Measurements from ENCODE around the gene PEMT. TPM values are rescaled to one million over a fixed set of nuclear protein-coding genes. Genes with fewer than 3 reads are reported as not detected.

The PEMT gene
- total RNA-seq, 1 experiment from 2014 or later = 29.5 TPM

GRCh38 chr17:17514993-17515933 is 76.2 kb downstream of the PEMT start:
- TF ChIP-seq, protein P1, sequence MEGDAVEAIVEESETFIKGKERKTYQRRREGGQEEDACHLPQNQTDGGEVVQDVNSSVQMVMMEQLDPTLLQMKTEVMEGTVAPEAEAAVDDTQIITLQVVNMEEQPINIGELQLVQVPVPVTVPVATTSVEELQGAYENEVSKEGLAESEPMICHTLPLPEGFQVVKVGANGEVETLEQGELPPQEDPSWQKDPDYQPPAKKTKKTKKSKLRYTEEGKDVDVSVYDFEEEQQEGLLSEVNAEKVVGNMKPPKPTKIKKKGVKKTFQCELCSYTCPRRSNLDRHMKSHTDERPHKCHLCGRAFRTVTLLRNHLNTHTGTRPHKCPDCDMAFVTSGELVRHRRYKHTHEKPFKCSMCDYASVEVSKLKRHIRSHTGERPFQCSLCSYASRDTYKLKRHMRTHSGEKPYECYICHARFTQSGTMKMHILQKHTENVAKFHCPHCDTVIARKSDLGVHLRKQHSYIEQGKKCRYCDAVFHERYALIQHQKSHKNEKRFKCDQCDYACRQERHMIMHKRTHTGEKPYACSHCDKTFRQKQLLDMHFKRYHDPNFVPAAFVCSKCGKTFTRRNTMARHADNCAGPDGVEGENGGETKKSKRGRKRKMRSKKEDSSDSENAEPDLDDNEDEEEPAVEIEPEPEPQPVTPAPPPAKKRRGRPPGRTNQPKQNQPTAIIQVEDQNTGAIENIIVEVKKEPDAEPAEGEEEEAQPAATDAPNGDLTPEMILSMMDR (IDR thresholded peaks at IDR 0.05; ENCODE audit: insufficient read depth in 1 of 2, low read depth in 1 of 2, low read length in 1 of 2, severe bottlenecking in 1 of 2, unreplicated experiment in 1 of 2) = no peak
- H3K36me3 Mint-ChIP-seq (ENCODE audit: insufficient read depth, unreplicated experiment) = no peaks in the 10 kb centered on the region
- no peak for DNase-seq
- intact Hi-C loops (cut with micrococcal nuclease; ENCODE audit: unreplicated experiment) = no loop called here
- no peaks in the 10 kb centered on the region for H3K9me3 ChIP-seq
- H3K9me3 Mint-ChIP-seq (ENCODE audit: unreplicated experiment) = no peaks in the 10 kb centered on the region
- no peak overlapping the region for H3K27ac Mint-ChIP-seq (ENCODE audit: unreplicated experiment)
- H3K4me3 Mint-ChIP-seq (ENCODE audit: unreplicated experiment) = no peak overlapping the region
- no peak overlapping the region for H3K4me3 ChIP-seq (ENCODE audit: low read depth, low read length)
- H3K27me3 ChIP-seq (replicated peaks; ENCODE audit: control insufficient read depth, insufficient read depth, low read length) = no peaks in the 10 kb centered on the region
- ChIA-PET CTCF (interaction anchor here (1.2 kb wide), 1 partner anchor 57 kb away, joined by 3 read pairs; no protein-coding TSS in a partner anchor), POLR2A (interaction anchor here (0.6 kb wide), 1 partner anchor 24 kb away, joined by 3 read pairs; no protein-coding TSS in a partner anchor)
- no peaks in the 10 kb centered on the region for H3K4me1 Mint-ChIP-seq (ENCODE audit: low read depth, unreplicated experiment)
- H3K4me1 ChIP-seq = no peaks in the 10 kb centered on the region
- no peaks in the 10 kb centered on the region for H3K36me3 ChIP-seq (ENCODE audit: control insufficient read depth, insufficient read depth, low read length)
- no TSS peak for BruUV-seq (replicated peaks)
- H3K27me3 Mint-ChIP-seq (ENCODE audit: insufficient read depth, unreplicated experiment) = no peaks in the 10 kb centered on the region

DNA sequence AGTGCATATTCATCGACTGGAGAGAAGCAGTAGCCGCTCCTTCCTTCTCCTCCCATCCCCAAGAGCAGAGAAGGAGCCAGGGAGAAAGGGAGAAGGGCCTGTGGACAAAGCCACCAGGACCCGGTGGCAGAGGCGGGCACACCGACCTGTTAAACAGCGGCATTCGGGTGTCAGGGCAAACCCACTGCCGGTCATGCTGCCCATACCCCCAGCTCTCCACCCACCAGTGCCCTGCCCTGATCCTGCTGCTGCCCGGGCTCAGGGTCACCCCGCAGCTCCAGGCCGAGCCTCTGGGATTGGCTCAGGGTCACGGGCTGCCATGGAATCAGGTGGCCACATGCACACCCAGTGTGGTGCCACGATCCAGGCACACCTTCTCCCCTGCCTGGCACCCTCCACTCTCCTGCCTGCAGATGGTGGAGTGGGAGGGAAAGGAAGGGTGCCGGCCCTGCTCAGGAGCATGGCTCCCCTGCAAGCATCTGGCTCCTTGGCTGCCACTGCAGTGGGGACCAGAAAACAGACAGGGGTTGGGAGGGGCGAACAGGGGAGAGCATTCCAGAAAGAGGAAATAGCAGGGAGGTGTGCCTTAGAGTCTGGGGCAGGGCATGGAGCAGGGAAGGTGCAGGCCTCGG is 77.0 kb downstream of the PEMT start:
- Mint-ChIP-seq H3K4me3 (ENCODE audit: unreplicated experiment) (no peak overlapping the region), H3K36me3 (ENCODE audit: insufficient read depth, unreplicated experiment) (no peaks in the 10 kb centered on the region), H3K27me3 (ENCODE audit: insufficient read depth, unreplicated experiment) (no peaks in the 10 kb centered on the region), H3K27ac (ENCODE audit: unreplicated experiment) (no peak overlapping the region), H3K9me3 (ENCODE audit: unreplicated experiment) (no peaks in the 10 kb centered on the region), H3K4me1 (ENCODE audit: low read depth, unreplicated experiment) (no peaks in the 10 kb centered on the region)
- no TSS peak for BruUV-seq (replicated peaks)
- no peak overlapping the region for H3K4me3 ChIP-seq (ENCODE audit: low read depth, low read length)
- ChIA-PET POLR2A (no interaction called here), CTCF (interaction anchor here (0.6 kb wide), 1 partner anchor 24 kb away, joined by 3 read pairs; no protein-coding TSS in a partner anchor)
- no peaks in the 10 kb centered on the region for H3K9me3 ChIP-seq
- no peaks in the 10 kb centered on the region for H3K4me1 ChIP-seq
- intact Hi-C loops (cut with micrococcal nuclease; ENCODE audit: unreplicated experiment) = no loop called here
- no peaks in the 10 kb centered on the region for H3K27me3 ChIP-seq (replicated peaks; ENCODE audit: control insufficient read depth, insufficient read depth, low read length)
- TF ChIP-seq, protein P1 (IDR thresholded peaks at IDR 0.05; ENCODE audit: insufficient read depth in 1 of 2, low read depth in 1 of 2, low read length in 1 of 2, severe bottlenecking in 1 of 2, unreplicated experiment in 1 of 2) = no peak
- no peak for DNase-seq
- H3K36me3 ChIP-seq (ENCODE audit: control insufficient read depth, insufficient read depth, low read length) = no peaks in the 10 kb centered on the region

DNA sequence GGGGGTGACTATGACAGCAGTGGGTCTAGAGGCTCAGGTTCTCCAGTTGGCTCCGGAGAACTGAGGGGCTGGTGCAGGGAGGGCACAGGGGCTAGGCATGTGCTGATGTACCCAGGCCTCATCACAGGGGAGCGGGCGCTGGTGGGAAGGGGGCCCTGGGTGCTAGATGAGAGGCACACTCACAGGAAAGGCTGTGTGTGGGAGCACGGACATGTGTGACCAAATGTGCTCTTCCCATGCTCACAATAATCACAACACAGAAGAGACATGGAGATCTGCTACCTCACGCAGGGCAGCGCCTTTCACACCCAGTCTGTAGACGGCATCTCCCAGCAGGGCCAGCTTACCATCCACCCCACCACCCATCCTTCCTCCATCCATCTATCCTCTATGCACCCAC is 77.9 kb downstream of the PEMT start:
- H3K9me3 Mint-ChIP-seq (ENCODE audit: unreplicated experiment) = no peaks in the 10 kb centered on the region
- H3K36me3 Mint-ChIP-seq (ENCODE audit: insufficient read depth, unreplicated experiment) = no peaks in the 10 kb centered on the region
- H3K27me3 Mint-ChIP-seq (ENCODE audit: insufficient read depth, unreplicated experiment) = no peaks in the 10 kb centered on the region
- intact Hi-C loops (cut with micrococcal nuclease; ENCODE audit: unreplicated experiment) = no loop called here
- no peak overlapping the region for H3K27ac Mint-ChIP-seq (ENCODE audit: unreplicated experiment)
- no TSS peak for BruUV-seq (replicated peaks)
- H3K9me3 ChIP-seq = no peaks in the 10 kb centered on the region
- POLR2A ChIA-PET = no interaction called here
- no peak for DNase-seq
- H3K4me1 Mint-ChIP-seq (ENCODE audit: low read depth, unreplicated experiment) = no peaks in the 10 kb centered on the region
- no peak overlapping the region for H3K4me3 ChIP-seq (ENCODE audit: low read depth, low read length)
- H3K4me1 ChIP-seq = no peaks in the 10 kb centered on the region
- H3K36me3 ChIP-seq (ENCODE audit: control insufficient read depth, insufficient read depth, low read length) = no peaks in the 10 kb centered on the region
- TF ChIP-seq, protein P1 (IDR thresholded peaks at IDR 0.05; ENCODE audit: insufficient read depth in 1 of 2, low read depth in 1 of 2, low read length in 1 of 2, severe bottlenecking in 1 of 2, unreplicated experiment in 1 of 2) = no peak
- no peaks in the 10 kb centered on the region for H3K27me3 ChIP-seq (replicated peaks; ENCODE audit: control insufficient read depth, insufficient read depth, low read length)
- no peak overlapping the region for H3K4me3 Mint-ChIP-seq (ENCODE audit: unreplicated experiment)
- CTCF ChIA-PET = no interaction called here
